ENCODE measurements around the gene CCL13.

DNA sequence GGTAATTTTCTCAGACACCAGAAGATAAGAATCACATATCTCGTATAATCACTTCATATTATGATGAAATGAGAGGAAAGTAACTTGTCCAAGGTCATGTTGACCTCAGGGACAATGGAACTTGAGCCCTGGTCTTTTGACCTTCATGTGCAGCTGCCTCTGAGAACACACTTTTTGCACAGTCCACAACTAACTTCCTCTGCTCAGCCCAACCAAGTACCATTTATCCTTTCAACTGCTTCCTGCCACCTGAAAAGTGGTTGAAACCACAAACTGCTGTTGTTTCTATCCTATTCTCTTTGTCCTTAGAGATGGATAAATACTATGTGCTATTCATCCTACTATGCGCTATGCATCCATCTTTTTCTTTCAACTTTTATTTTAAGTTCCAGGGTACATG is 9.1 kb downstream of the CCL13 start:
- TF ChIP-seq, protein P1, sequence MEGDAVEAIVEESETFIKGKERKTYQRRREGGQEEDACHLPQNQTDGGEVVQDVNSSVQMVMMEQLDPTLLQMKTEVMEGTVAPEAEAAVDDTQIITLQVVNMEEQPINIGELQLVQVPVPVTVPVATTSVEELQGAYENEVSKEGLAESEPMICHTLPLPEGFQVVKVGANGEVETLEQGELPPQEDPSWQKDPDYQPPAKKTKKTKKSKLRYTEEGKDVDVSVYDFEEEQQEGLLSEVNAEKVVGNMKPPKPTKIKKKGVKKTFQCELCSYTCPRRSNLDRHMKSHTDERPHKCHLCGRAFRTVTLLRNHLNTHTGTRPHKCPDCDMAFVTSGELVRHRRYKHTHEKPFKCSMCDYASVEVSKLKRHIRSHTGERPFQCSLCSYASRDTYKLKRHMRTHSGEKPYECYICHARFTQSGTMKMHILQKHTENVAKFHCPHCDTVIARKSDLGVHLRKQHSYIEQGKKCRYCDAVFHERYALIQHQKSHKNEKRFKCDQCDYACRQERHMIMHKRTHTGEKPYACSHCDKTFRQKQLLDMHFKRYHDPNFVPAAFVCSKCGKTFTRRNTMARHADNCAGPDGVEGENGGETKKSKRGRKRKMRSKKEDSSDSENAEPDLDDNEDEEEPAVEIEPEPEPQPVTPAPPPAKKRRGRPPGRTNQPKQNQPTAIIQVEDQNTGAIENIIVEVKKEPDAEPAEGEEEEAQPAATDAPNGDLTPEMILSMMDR (IDR thresholded peaks at IDR 0.05; ENCODE audit: poor library complexity, severe bottlenecking), result no peak
- TF ChIP-seq EP300 (conservative IDR thresholded peaks at IDR 0.05; ENCODE audit: poor library complexity, severe bottlenecking) (no peak), POLR2AphosphoS5 (IDR thresholded peaks at IDR 0.05) (no peak), TAF1 (IDR thresholded peaks at IDR 0.05; ENCODE audit: low read depth) (no peak), EZH2 (IDR thresholded peaks at IDR 0.05; ENCODE audit: borderline replicate concordance, insufficient read depth, low read length, poor library complexity, severe bottlenecking) (no peak), RAD21 (conservative IDR thresholded peaks at IDR 0.05) (no peak), SMC3 (conservative IDR thresholded peaks at IDR 0.05; ENCODE audit: poor library complexity) (no peak), MXI1 (conservative IDR thresholded peaks at IDR 0.05; ENCODE audit: poor library complexity, severe bottlenecking) (no peak)
- TF ChIP-seq, protein P2, sequence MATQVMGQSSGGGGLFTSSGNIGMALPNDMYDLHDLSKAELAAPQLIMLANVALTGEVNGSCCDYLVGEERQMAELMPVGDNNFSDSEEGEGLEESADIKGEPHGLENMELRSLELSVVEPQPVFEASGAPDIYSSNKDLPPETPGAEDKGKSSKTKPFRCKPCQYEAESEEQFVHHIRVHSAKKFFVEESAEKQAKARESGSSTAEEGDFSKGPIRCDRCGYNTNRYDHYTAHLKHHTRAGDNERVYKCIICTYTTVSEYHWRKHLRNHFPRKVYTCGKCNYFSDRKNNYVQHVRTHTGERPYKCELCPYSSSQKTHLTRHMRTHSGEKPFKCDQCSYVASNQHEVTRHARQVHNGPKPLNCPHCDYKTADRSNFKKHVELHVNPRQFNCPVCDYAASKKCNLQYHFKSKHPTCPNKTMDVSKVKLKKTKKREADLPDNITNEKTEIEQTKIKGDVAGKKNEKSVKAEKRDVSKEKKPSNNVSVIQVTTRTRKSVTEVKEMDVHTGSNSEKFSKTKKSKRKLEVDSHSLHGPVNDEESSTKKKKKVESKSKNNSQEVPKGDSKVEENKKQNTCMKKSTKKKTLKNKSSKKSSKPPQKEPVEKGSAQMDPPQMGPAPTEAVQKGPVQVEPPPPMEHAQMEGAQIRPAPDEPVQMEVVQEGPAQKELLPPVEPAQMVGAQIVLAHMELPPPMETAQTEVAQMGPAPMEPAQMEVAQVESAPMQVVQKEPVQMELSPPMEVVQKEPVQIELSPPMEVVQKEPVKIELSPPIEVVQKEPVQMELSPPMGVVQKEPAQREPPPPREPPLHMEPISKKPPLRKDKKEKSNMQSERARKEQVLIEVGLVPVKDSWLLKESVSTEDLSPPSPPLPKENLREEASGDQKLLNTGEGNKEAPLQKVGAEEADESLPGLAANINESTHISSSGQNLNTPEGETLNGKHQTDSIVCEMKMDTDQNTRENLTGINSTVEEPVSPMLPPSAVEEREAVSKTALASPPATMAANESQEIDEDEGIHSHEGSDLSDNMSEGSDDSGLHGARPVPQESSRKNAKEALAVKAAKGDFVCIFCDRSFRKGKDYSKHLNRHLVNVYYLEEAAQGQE (IDR thresholded peaks at IDR 0.05; ENCODE audit: borderline replicate concordance), result no peak

Measured in neural cell (in vitro differentiated cells).